Measurements from ENCODE around the gene TMED7. TPM values are rescaled to one million over a fixed set of nuclear protein-coding genes. Genes with fewer than 3 reads are reported as not detected.

TMED7 gene
- total RNA-seq, 2 donors from 2014 or later: 40.5 to 51.4 TPM

- ATAC-seq: no peak
- H3K27ac ChIP-seq: no peak overlapping the region
- no peak overlapping the region for H3K4me3 ChIP-seq
- no peak for TF ChIP-seq POLR2A (IDR thresholded peaks at IDR 0.05)
- no peaks in the 10 kb centered on the region for H3K27me3 ChIP-seq
- intact Hi-C loops (cut with DNase I): no loop called here
- no peaks in the 10 kb centered on the region for H3K36me3 ChIP-seq (replicated peaks in 1 of 2; ENCODE audit: insufficient read depth in 1 of 2, low read depth in 2 of 2)
- no peaks in the 10 kb centered on the region for H3K9me3 ChIP-seq
- peaks cover 12% of the 10 kb centered on the region for H3K4me1 ChIP-seq
- 79 to 85% methylated on average over 1 of the region's 1 CpG for WGBS, 2 donors
- DNase-seq: no peak
Observed at GRCh38 chr5:115641948-115642347, 16.1 kb upstream of the TMED7 start.

GRCh38 chr5:115640274-115640673, 14.4 kb upstream of the TMED7 start:
- no peaks in the 10 kb centered on the region for H3K9me3 ChIP-seq
- peaks cover 12% of the 10 kb centered on the region for H3K4me1 ChIP-seq
- H3K36me3 ChIP-seq (replicated peaks in 1 of 2; ENCODE audit: insufficient read depth in 1 of 2, low read depth in 2 of 2): no peaks in the 10 kb centered on the region
- H3K27me3 ChIP-seq: no peaks in the 10 kb centered on the region
- no peak overlapping the region for H3K4me3 ChIP-seq
- no peak for ATAC-seq
- no peak for DNase-seq
- H3K27ac ChIP-seq: no peak overlapping the region
- 73 to 83% methylated on average over 2 of the region's 2 CpGs for WGBS, 2 donors
- intact Hi-C loops (cut with DNase I): no loop called here
- TF ChIP-seq CTCF (IDR thresholded peaks at IDR 0.05): no peak
- no peak for TF ChIP-seq POLR2A (IDR thresholded peaks at IDR 0.05)

- ATAC-seq: peak; percentile 36
- WGBS, 2 donors: 33% methylated on average over 1 of the region's 1 CpG
- TF ChIP-seq POLR2A (IDR thresholded peaks at IDR 0.05): no peak
- TF ChIP-seq CTCF (IDR thresholded peaks at IDR 0.05): no peak
- Histone ChIP-seq H3K36me3 (replicated peaks in 1 of 2; ENCODE audit: insufficient read depth in 1 of 2, low read depth in 2 of 2) (no peaks in the 10 kb centered on the region), H3K4me3 (no peak overlapping the region), H3K27ac (peak overlapping the region in 3 of 4 donors; percentile 9 to 37 (median 24)), H3K9me3 (no peaks in the 10 kb centered on the region), H3K27me3 (no peaks in the 10 kb centered on the region), H3K4me1 (peaks cover 12% of the 10 kb centered on the region)
- peak in 2 of 4 donors; percentile 10 to 19 for DNase-seq
- intact Hi-C loops (cut with DNase I): no loop called here
Observed at GRCh38 chr5:115639377-115639776, 13.5 kb upstream of the TMED7 start.

GRCh38 chr5:115637507-115637906, 11.7 kb upstream of the TMED7 start:
- no peak for DNase-seq
- no peaks in the 10 kb centered on the region for H3K36me3 ChIP-seq (replicated peaks in 1 of 2; ENCODE audit: insufficient read depth in 1 of 2, low read depth in 2 of 2)
- no peaks in the 10 kb centered on the region for H3K9me3 ChIP-seq
- intact Hi-C loops (cut with DNase I): no loop called here
- H3K27me3 ChIP-seq: no peaks in the 10 kb centered on the region
- no peak overlapping the region for H3K4me3 ChIP-seq
- ATAC-seq: no peak
- 66 to 77% methylated on average over 4 of the region's 4 CpGs for WGBS, 2 donors
- no peak overlapping the region for H3K27ac ChIP-seq
- TF ChIP-seq POLR2A (IDR thresholded peaks at IDR 0.05) (no peak), CTCF (IDR thresholded peaks at IDR 0.05) (no peak)
- H3K4me1 ChIP-seq: peaks cover 20% of the 10 kb centered on the region

GRCh38 chr5:115636008-115636407, 10.2 kb upstream of the TMED7 start:
- no peak for ATAC-seq
- intact Hi-C loops (cut with DNase I): no loop called here
- DNase-seq: no peak
- WGBS, 2 donors: 69 to 70% methylated on average over 1 of the region's 1 CpG
- no peaks in the 10 kb centered on the region for H3K36me3 ChIP-seq (replicated peaks in 1 of 2; ENCODE audit: insufficient read depth in 1 of 2, low read depth in 2 of 2)
- peaks cover 20% of the 10 kb centered on the region for H3K4me1 ChIP-seq
- no peak overlapping the region for H3K27ac ChIP-seq
- TF ChIP-seq POLR2A (IDR thresholded peaks at IDR 0.05): no peak
- TF ChIP-seq CTCF (IDR thresholded peaks at IDR 0.05): no peak
- no peak overlapping the region for H3K4me3 ChIP-seq
- no peaks in the 10 kb centered on the region for H3K27me3 ChIP-seq
- no peaks in the 10 kb centered on the region for H3K9me3 ChIP-seq
